Measurements from ENCODE around the gene RAB5A.

DNA sequence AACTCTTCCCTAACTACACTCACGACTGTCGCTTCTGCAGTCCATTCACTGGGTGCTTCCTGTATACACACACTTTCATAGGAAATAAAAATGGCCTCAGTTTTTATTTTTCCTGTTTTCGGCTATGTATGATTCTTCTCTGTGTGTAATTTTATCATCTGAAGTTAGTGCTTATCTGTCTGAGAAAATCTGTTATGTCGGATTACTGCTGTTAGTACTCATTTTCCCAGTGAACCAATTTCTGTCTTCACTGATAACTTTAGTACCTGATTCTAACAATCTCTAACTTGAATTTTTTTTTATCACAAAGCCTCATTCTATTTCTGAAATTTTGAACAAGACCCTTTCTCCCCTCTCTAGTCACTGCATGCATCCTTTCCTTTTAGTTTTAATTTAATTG, 20.9 kb downstream of the RAB5A start:
- TF ChIP-seq CTCF (IDR thresholded peaks at IDR 0.05; ENCODE audit: low read depth, low read length) (no peak), EZH2phosphoT487 (IDR thresholded peaks at IDR 0.05; ENCODE audit: low read depth) (no peak)
